Keratinocyte (primary cell): ENCODE results near the gene CNTD1.

Source experiments
- CTCF ChIP-seq, 3 experiments: IDR thresholded peaks in 1 of 3; conservative IDR thresholded peaks in 1 of 3; optimal IDR thresholded peaks in 1 of 3; 2 replicates in 2 of 3; 3 replicates in 1 of 3; pipeline versions ENCODE3 to v1.5.1; 2011; ENCODE audit warnings: low read length in 3 of 3, mild to moderate bottlenecking in 3 of 3, moderate library complexity in 2 of 3, control low read depth in 1 of 3, inconsistent platforms in 1 of 3; ENCODE audit not compliant: insufficient read depth in 2 of 3; ENCODE audit errors: extremely low read depth in 1 of 3
- EZH2 ChIP-seq: IDR thresholded peaks from one replicate; pipeline ENCODE4 v1.6.1; 2012; ENCODE audit warnings: inconsistent platforms, mild to moderate bottlenecking, low read length, moderate library complexity

GRCh38 chr17:42857389-42857788 lies 58.7 kb downstream of the CNTD1 start:
- TF ChIP-seq CTCF (optimal IDR thresholded peaks at IDR 0.05 in 1 of 3, IDR thresholded peaks at IDR 0.05 in 1 of 3, conservative IDR thresholded peaks at IDR 0.05 in 1 of 3; ENCODE audit: extremely low read depth in 1 of 3, insufficient read depth in 2 of 3, low read length in 3 of 3) (no peak), EZH2 (no peak)
